Colonic mucosa (tissue), 4 donors: ENCODE data around the gene PROKR1. TPM values are rescaled to one million over a fixed set of nuclear protein-coding genes. Genes with fewer than 3 reads are reported as not detected.
A peak's percentile ranks its signal among the peaks of the same experiment; 100 is the strongest.
"Not testable (repeated sequence)": the region's sequence is repeated elsewhere in the genome, so short reads cannot be mapped to it uniquely, and the experiment has no call there.

Source experiments
- DNase-seq: peaks from one replicate; pipeline ENCODE4 v3.0.0-alpha.2; 2020
- H3K27ac ChIP-seq: fragments of 200-600 bp; one replicate; pipeline ENCODE4 v1.8.0; 2021
- H3K27me3 ChIP-seq: fragments of 200-600 bp; one replicate; pipeline ENCODE4 v1.8.0; 2021
- H3K36me3 ChIP-seq: fragments of 200-600 bp; one replicate; pipeline ENCODE4 v1.8.0; 2021
- H3K4me1 ChIP-seq: fragments of 200-600 bp; one replicate; pipeline ENCODE4 v1.8.0; 2021; ENCODE audit warnings: mild to moderate bottlenecking
- H3K4me3 ChIP-seq: fragments of 200-600 bp; one replicate; pipeline ENCODE4 v1.8.0; 2021
- H3K9ac ChIP-seq, 2 donors: one replicate each; pipeline ENCODE4 v1.7.0; 2013; ENCODE audit warnings: control low read depth in 2 of 2, low read depth in 2 of 2, low read length in 2 of 2
- H3K9me3 ChIP-seq: fragments of 200-600 bp; one replicate; pipeline ENCODE4 v1.8.0; 2021
- CTCF ChIP-seq: fragments of 200-600 bp; IDR thresholded peaks from one replicate; pipeline ENCODE4 v1.8.0; 2022; ENCODE audit warnings: antibody characterized with exemption, mild to moderate bottlenecking
- intact Hi-C: fragments of 100-400 bp; cut with DNase I; formaldehyde crosslinking; loops from one replicate; pipeline ENCODE4 v1.14.1; 2022
- total RNA-seq, 2 donors: library from RNA; stranded (reverse); fragmentation: NEBNext Ultra II Directional in 1 of 2; extraction: Animal tissue kit (Norgen Biotek cat#: 25700) in 1 of 2; gene quantifications; one replicate each; pipeline ENCODE4 v1.2.1, GENCODE V29; 2021
- donor health status: healthy.
- donor health status: DM: no; HTN: no; CAD: no.
- donor health status: DM: no; HTN: no; CAD: no.

The PROKR1 gene
- under 1 TPM; 0.07 to 0.08 TPM for total RNA-seq

- Histone ChIP-seq H3K9ac (peak within 1 kb of the TSS in 1 of 2 donors; percentile 44), H3K27ac (no peak within 1 kb of the TSS), H3K4me3 (peak within 1 kb of the TSS; percentile 54), H3K9me3 (no peaks in the 10 kb centered on the region), H3K4me1 (peaks cover 6% of the 10 kb centered on the region), H3K27me3 (peaks cover 25% of the 10 kb centered on the region), H3K36me3 (no peaks in the 10 kb centered on the region)
- DNase-seq = peak; percentile 37
- TF ChIP-seq CTCF = no peak
- intact Hi-C loops = no loop called here
Measured at GRCh38 chr2:68643011-68643873, at the start of gene PROKR1. TSS of gene PROKR1 (plus strand) at chr2:68643579. CDS start at chr2:68645822, 2,243 bp downstream.

- Histone ChIP-seq H3K4me1 (no peaks in the 10 kb centered on the region), H3K27ac (no peak overlapping the region), H3K9ac (no peak overlapping the region), H3K4me3 (no peak overlapping the region), H3K9me3 (no peaks in the 10 kb centered on the region), H3K36me3 (no peaks in the 10 kb centered on the region), H3K27me3 (no peaks in the 10 kb centered on the region)
- TF ChIP-seq CTCF = no peak
- intact Hi-C loops = loop anchor here (10.0 kb wide), 1 partner anchor 109 kb away; no protein-coding TSS in a partner anchor
- no peak for DNase-seq
Measured at GRCh38 chr2:68594041-68594440, 49.3 kb upstream of the PROKR1 start.

GRCh38 chr2:68594674-68595492, 48.5 kb upstream of the PROKR1 start:
- Histone ChIP-seq H3K4me3 (no peak overlapping the region), H3K27me3 (no peaks in the 10 kb centered on the region), H3K36me3 (no peaks in the 10 kb centered on the region), H3K27ac (no peak overlapping the region), H3K4me1 (no peaks in the 10 kb centered on the region), H3K9ac (no peak overlapping the region), H3K9me3 (no peaks in the 10 kb centered on the region)
- DNase-seq = peak; percentile 42
- intact Hi-C loops = loop anchor here (10.0 kb wide), 1 partner anchor 110 kb away; no protein-coding TSS in a partner anchor
- peak; percentile 85 for TF ChIP-seq CTCF

GRCh38 chr2:68595493-68595785, 47.9 kb upstream of the PROKR1 start:
- H3K4me1 ChIP-seq, H3K36me3 ChIP-seq, H3K4me3 ChIP-seq, DNase-seq, H3K27me3 ChIP-seq, H3K9ac ChIP-seq, H3K9me3 ChIP-seq, H3K27ac ChIP-seq: not testable (repeated sequence)
- intact Hi-C loops = loop anchor here (10.0 kb wide), 1 partner anchor 111 kb away; no protein-coding TSS in a partner anchor
- TF ChIP-seq CTCF = peak; percentile 30

- H3K4me3 ChIP-seq, H3K27ac ChIP-seq, H3K9me3 ChIP-seq, H3K9ac ChIP-seq, intact Hi-C loops, H3K4me1 ChIP-seq, DNase-seq, H3K36me3 ChIP-seq, H3K27me3 ChIP-seq: not testable (repeated sequence)
Measured at GRCh38 chr2:68600495-68600894, 42.9 kb upstream of the PROKR1 start.
